Skeletal muscle cell (primary cell): ENCODE data around the gene KIT.

Experiments
- DNase-seq: peaks from one replicate; pipeline ENCODE4 v3.0.0-alpha.2; 2010; ENCODE audit warnings: low read depth
- H3K4me3 ChIP-seq: 2 replicates; pipeline ENCODE4 v1.5.1; 2011; ENCODE audit warnings: low read depth, mild to moderate bottlenecking, control low read depth, low read length, moderate library complexity

KIT gene

DNA sequence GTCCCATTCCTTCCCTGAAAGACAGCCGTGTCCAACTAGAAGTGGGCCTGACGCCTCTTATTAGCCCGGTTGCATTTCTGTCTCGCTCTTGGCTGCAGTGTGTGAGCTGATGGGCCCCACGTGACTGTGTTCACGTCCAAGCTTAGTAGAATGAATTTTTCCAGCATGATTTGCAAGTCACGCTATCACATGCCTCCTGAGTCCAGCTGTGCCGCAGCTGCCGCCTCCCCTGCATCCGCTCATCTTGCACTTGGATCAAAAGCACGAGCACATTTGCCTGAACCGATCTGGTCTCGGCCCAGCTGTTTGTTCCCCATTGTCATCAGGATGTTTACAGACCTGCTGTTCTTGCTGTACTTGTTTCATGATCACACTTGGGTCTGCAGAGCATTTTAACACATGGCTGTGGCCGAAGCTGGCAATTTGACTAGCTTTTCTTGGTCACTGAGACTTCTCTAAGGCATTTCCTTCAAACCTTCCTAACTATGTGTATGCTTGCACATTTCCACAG lies 126.5 kb downstream of the KIT start:
- DNase-seq, result peak; percentile 60
- H3K4me3 ChIP-seq, result no peak overlapping the region
